ENCODE data around the gene ADAMTS9.

GRCh38 chr3:64555351-64555750 is 132.4 kb downstream of the ADAMTS9 start:
- TF ChIP-seq CTCF (IDR thresholded peaks at IDR 0.05) (no peak), POLR2A (IDR thresholded peaks at IDR 0.05) (no peak)

All from testis (tissue), 2 donors.